ACC112 (cell line): Measurements from ENCODE around the gene SGIP1.

Experiments used
- H2AFZ ChIP-seq: fragments of 200-600 bp; sonication (generic); one replicate; pipeline ENCODE4 v1.6.0; 2017; ENCODE audit warnings: antibody characterized with exemption, low read length; ENCODE audit not compliant: unreplicated experiment
- H3K27ac ChIP-seq: fragments of 200-600 bp; sonication (generic); 2 replicates; pipeline ENCODE4 v1.5.1; 2014; ENCODE audit warnings: low read depth, mild to moderate bottlenecking, antibody characterized with exemption, low read length, moderate library complexity
- H3K27me3 ChIP-seq: fragments of 200-600 bp; sonication (generic); 2 replicates; pipeline ENCODE4 v1.6.1; 2014; ENCODE audit warnings: mild to moderate bottlenecking, antibody characterized with exemption, low read length, moderate library complexity, mixed read lengths; ENCODE audit not compliant: insufficient read depth
- H3K36me3 ChIP-seq: fragments of 200-600 bp; sonication (generic); 2 replicates; pipeline ENCODE4 v1.6.1; 2016; ENCODE audit warnings: mild to moderate bottlenecking, antibody characterized with exemption, low read length, moderate library complexity, mixed read lengths; ENCODE audit not compliant: insufficient read depth
- H3K4me1 ChIP-seq: fragments of 200-600 bp; sonication (generic); one replicate; pipeline ENCODE4 v1.6.1; 2016; ENCODE audit warnings: low read length, mixed read lengths; ENCODE audit not compliant: insufficient read depth, unreplicated experiment, control insufficient read depth
- H3K4me3 ChIP-seq: fragments of 200-600 bp; sonication (generic); 2 replicates; pipeline ENCODE4 v1.5.1; 2014; ENCODE audit warnings: mild to moderate bottlenecking, low read depth, low read length
- H3K79me2 ChIP-seq: fragments of 200-600 bp; sonication (generic); one replicate; pipeline ENCODE4 v1.6.0; 2016; ENCODE audit warnings: low read length; ENCODE audit not compliant: control insufficient read depth, unreplicated experiment, insufficient read depth

The SGIP1 gene

DNA sequence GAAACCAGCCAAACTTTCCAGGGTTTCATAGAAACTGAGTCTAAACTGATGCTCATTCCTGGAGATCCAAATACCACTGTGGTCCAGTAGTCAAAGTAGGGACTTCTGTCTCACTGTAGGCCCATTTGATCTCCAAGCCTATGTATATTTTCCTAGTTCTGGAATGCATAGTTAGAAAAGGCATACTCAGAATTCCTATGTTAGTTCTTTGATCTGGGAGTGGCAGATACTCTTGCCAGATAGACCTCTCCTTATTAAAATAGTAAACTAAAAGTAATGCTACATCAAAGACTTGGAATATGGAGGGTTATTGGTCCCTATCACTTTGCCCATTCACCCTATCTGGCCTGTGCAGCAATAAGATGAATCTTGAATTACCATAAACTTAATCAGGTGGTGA lies 10.4 kb upstream of the SGIP1 start:
- Histone ChIP-seq H3K27ac (no peak overlapping the region), H3K4me3 (no peak overlapping the region), H3K36me3 (no peaks in the 10 kb centered on the region), H3K27me3 (no peaks in the 10 kb centered on the region), H3K4me1 (peaks cover 23% of the 10 kb centered on the region), H3K79me2 (no peaks in the 10 kb centered on the region), H2AFZ (no peak overlapping the region)

GRCh38 chr1:66525086-66525485 lies 8.9 kb upstream of the SGIP1 start:
- Histone ChIP-seq H3K79me2 (no peaks in the 10 kb centered on the region), H3K36me3 (no peaks in the 10 kb centered on the region), H3K4me3 (no peak overlapping the region), H2AFZ (peak overlapping the region; percentile 18), H3K27me3 (no peaks in the 10 kb centered on the region), H3K4me1 (peaks cover 23% of the 10 kb centered on the region), H3K27ac (no peak overlapping the region)

DNA sequence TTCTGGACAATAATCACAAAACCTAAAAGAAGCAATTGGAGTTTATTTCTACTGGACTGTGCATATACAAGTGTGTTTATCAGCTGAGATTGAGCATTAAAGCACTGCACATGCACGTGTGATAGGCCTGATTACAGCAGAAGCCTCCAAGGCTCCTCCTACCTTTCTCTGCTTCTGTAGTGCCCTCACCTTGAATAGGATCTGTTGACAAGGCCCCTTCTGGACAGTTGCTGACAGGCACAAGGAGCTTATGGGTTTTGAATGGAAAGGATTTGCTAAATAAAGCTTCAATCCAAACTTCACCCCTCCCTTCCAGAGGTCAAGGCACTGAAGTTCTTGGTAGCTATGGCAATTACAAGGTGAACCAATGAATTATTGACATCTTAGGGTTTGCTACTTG lies 7.9 kb upstream of the SGIP1 start:
- Histone ChIP-seq H3K36me3 (no peaks in the 10 kb centered on the region), H3K79me2 (no peaks in the 10 kb centered on the region), H3K4me1 (peaks cover 23% of the 10 kb centered on the region), H3K4me3 (no peak overlapping the region), H3K27me3 (no peaks in the 10 kb centered on the region), H3K27ac (no peak overlapping the region), H2AFZ (no peak overlapping the region)

- Histone ChIP-seq H3K27me3 (no peaks in the 10 kb centered on the region), H3K36me3 (no peaks in the 10 kb centered on the region), H3K4me1 (peaks cover 20% of the 10 kb centered on the region), H3K4me3 (no peak overlapping the region), H3K79me2 (no peaks in the 10 kb centered on the region), H3K27ac (no peak overlapping the region), H2AFZ (no peak overlapping the region)
These were observed 7.0 kb upstream of the SGIP1 start for GRCh38 chr1:66526991-66527390.

DNA sequence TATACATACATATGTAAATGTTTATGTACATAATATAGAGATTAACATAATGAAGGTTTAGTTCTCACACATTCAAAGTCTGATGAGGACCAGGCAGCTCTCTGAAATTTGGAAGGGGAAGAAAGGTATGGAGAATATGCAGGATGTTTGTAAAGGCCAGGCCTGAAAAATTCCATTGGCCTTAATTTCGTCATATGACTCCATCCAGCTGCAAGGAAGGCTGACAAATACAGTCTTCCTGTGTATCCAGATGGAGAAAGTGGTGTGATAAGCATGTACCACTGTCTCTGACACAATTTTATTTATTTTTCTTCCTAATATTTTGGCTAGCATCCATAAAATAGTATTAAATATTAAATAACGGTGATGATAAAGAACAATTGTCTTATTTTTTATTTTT lies 6.3 kb upstream of the SGIP1 start:
- no peak overlapping the region for H3K27ac ChIP-seq
- no peaks in the 10 kb centered on the region for H3K36me3 ChIP-seq
- no peak overlapping the region for H2AFZ ChIP-seq
- H3K4me3 ChIP-seq: no peak overlapping the region
- peaks cover 21% of the 10 kb centered on the region for H3K4me1 ChIP-seq
- no peaks in the 10 kb centered on the region for H3K79me2 ChIP-seq
- H3K27me3 ChIP-seq: no peaks in the 10 kb centered on the region

GRCh38 chr1:66528580-66528979 lies 5.4 kb upstream of the SGIP1 start:
- no peaks in the 10 kb centered on the region for H3K79me2 ChIP-seq
- no peak overlapping the region for H3K27ac ChIP-seq
- H3K4me1 ChIP-seq: peaks cover 25% of the 10 kb centered on the region
- H3K4me3 ChIP-seq: no peak overlapping the region
- no peaks in the 10 kb centered on the region for H3K27me3 ChIP-seq
- no peak overlapping the region for H2AFZ ChIP-seq
- no peaks in the 10 kb centered on the region for H3K36me3 ChIP-seq

- Histone ChIP-seq H3K36me3 (no peaks in the 10 kb centered on the region), H3K27me3 (no peaks in the 10 kb centered on the region), H3K4me3 (peak overlapping the region; percentile 75; the same call in 1 of the 2 replicates), H3K79me2 (no peaks in the 10 kb centered on the region), H3K4me1 (peaks cover 20% of the 10 kb centered on the region), H3K27ac (peak overlapping the region; percentile 57; the same call in 1 of the 2 replicates), H2AFZ (peak overlapping the region; percentile 86)
These were observed 1.7 kb upstream of the SGIP1 start for GRCh38 chr1:66532214-66532613.

- peak overlapping the region; percentile 75 for H3K4me3 ChIP-seq
- H3K4me1 ChIP-seq: peaks cover 16% of the 10 kb centered on the region
- H3K36me3 ChIP-seq: no peaks in the 10 kb centered on the region
- peak overlapping the region; percentile 57; the same call in 1 of the 2 replicates for H3K27ac ChIP-seq
- no peaks in the 10 kb centered on the region for H3K27me3 ChIP-seq
- H2AFZ ChIP-seq: peak overlapping the region; percentile 86
- no peaks in the 10 kb centered on the region for H3K79me2 ChIP-seq
These were observed 862 bp upstream of the SGIP1 start for GRCh38 chr1:66532798-66533783.

- Histone ChIP-seq H2AFZ (no peak overlapping the region), H3K27me3 (no peaks in the 10 kb centered on the region), H3K27ac (no peak overlapping the region), H3K4me1 (peaks cover 16% of the 10 kb centered on the region), H3K36me3 (no peaks in the 10 kb centered on the region), H3K79me2 (no peaks in the 10 kb centered on the region), H3K4me3 (peak overlapping the region; percentile 75; the same call in 1 of the 2 replicates)
These were observed 1.1 kb downstream of the SGIP1 start for GRCh38 chr1:66535061-66535460.

DNA sequence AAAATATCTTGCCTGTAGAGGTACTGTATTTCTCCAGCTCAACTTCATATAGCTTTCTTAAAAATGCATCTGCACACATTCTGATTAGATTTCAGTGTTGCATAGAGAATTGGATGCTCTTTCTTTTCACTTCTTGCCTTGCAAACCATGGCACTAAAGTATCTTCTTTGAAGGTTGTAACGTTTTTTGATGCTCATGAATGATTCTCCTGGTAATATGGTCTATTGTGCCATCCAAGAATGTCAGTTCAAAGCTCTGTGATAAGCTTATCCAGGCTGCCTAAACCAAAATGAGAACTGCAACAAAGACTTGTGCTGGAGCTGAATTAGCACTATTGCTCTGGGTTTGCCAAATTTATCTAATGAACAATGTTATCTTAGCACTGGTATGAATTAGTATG lies 1.9 kb downstream of the SGIP1 start:
- Histone ChIP-seq H3K4me1 (peaks cover 23% of the 10 kb centered on the region), H3K4me3 (0 out of 2 replicates have a peak overlapping the region, but pooled peaks have one; percentile 14), H2AFZ (no peak overlapping the region), H3K27ac (no peak overlapping the region), H3K27me3 (no peaks in the 10 kb centered on the region), H3K79me2 (no peaks in the 10 kb centered on the region), H3K36me3 (no peaks in the 10 kb centered on the region)

- H2AFZ ChIP-seq: no peak overlapping the region
- no peaks in the 10 kb centered on the region for H3K36me3 ChIP-seq
- no peak overlapping the region for H3K27ac ChIP-seq
- no peak overlapping the region for H3K4me3 ChIP-seq
- no peaks in the 10 kb centered on the region for H3K27me3 ChIP-seq
- peaks cover 29% of the 10 kb centered on the region for H3K4me1 ChIP-seq
- no peaks in the 10 kb centered on the region for H3K79me2 ChIP-seq
These were observed 3.8 kb downstream of the SGIP1 start for GRCh38 chr1:66537718-66538117.
